Lower leg skin (tissue), 4 donors: ENCODE measurements around the gene TRAF3IP1. TPM values are rescaled to one million over a fixed set of nuclear protein-coding genes. Genes with fewer than 3 reads are reported as not detected.
"Not testable (repeated sequence)": the region's sequence is repeated elsewhere in the genome, so short reads cannot be mapped to it uniquely, and the experiment has no call there.

Source experiments
- DNase-seq, 2 donors: peaks; one replicate each; pipeline ENCODE4 v3.0.0-alpha.2; 2019; ENCODE audit warnings: low spot score in 2 of 2
- H3K4me3 ChIP-seq: fragments of 200-600 bp; sonication (generic); 2 replicates; pipeline ENCODE4 v1.5.1; 2017; ENCODE audit warnings: mild to moderate bottlenecking, low read depth; ENCODE audit not compliant: poor library complexity, severe bottlenecking
- CTCF ChIP-seq, 3 donors: fragments of 450-650 bp; IDR thresholded peaks; one replicate each; pipeline ENCODE4 v1.5.1; 2016; ENCODE audit warnings: antibody characterized with exemption in 3 of 3, mild to moderate bottlenecking in 3 of 3, moderate library complexity in 2 of 3
- POLR2A ChIP-seq, 2 donors: fragments of 450-650 bp; IDR thresholded peaks; one replicate each; pipeline ENCODE4 v1.6.1; 2016 to 2017; ENCODE audit warnings: antibody characterized with exemption in 2 of 2, mild to moderate bottlenecking in 1 of 2, moderate library complexity in 1 of 2
- WGBS, 2 donors: methylation state at CpG; one replicate each; pipeline ENCODE4 v1.1.5; 2018; 5-methylcytosine and 5-hydroxymethylcytosine counted together
- intact Hi-C: fragments of 100-400 bp; cut with DNase I; formaldehyde crosslinking; loops from one replicate; pipeline ENCODE4 v1.15.0; 2023; ENCODE audit warnings: low total_unique reads
- total RNA-seq, 4 donors: library from RNA; depleted of rRNA; stranded (reverse); fragments of >200 nt; gene quantifications; one replicate each; pipeline ENCODE4 v1.1.0, GENCODE V29; 2016

TRAF3IP1 gene
- total RNA-seq, 4 donors from 2014 or later = 4.3 to 8.7 (median 8.2) TPM

GRCh38 chr2:238321467-238321866, 1.1 kb downstream of the TRAF3IP1 start:
- no peak overlapping the region for H3K4me3 ChIP-seq
- 43 to 48% methylated on average over 9 of the region's 9 CpGs for WGBS, 2 donors
- DNase-seq = peak in 1 of 2 donors; percentile 70
- intact Hi-C loops = no loop called here
- TF ChIP-seq CTCF (IDR thresholded peaks at IDR 0.05) (no peak), POLR2A (IDR thresholded peaks at IDR 0.05) (no peak)

- intact Hi-C loops = no loop called here
- DNase-seq = peak in 1 of 2 donors; percentile 66
- H3K4me3 ChIP-seq = no peak overlapping the region
- 87 to 89% methylated on average over 10 of the region's 10 CpGs for WGBS, 2 donors
- TF ChIP-seq POLR2A (IDR thresholded peaks at IDR 0.05) = no peak
- TF ChIP-seq CTCF (IDR thresholded peaks at IDR 0.05) = no peak
These were observed 1.7 kb downstream of the TRAF3IP1 start for GRCh38 chr2:238322001-238322411.

GRCh38 chr2:238324248-238324647, 3.9 kb downstream of the TRAF3IP1 start:
- DNase-seq = peak in 1 of 2 donors; percentile 59
- 97% methylated on average over 7 of the region's 7 CpGs for WGBS, 2 donors
- H3K4me3 ChIP-seq, intact Hi-C loops: not testable (repeated sequence)

GRCh38 chr2:238325694-238326093, 5.4 kb downstream of the TRAF3IP1 start:
- DNase-seq = peak in 1 of 2 donors; percentile 34
- intact Hi-C loops = no loop called here
- H3K4me3 ChIP-seq = no peak overlapping the region
- no peak for TF ChIP-seq CTCF (IDR thresholded peaks at IDR 0.05)
- no peak for TF ChIP-seq POLR2A (IDR thresholded peaks at IDR 0.05)
- WGBS, 2 donors = 79 to 85% methylated on average over 9 of the region's 9 CpGs

- 88 to 90% methylated on average over 12 of the region's 12 CpGs for WGBS, 2 donors
- TF ChIP-seq CTCF (IDR thresholded peaks at IDR 0.05) = no peak
- no peak for TF ChIP-seq POLR2A (IDR thresholded peaks at IDR 0.05)
- no peak overlapping the region for H3K4me3 ChIP-seq
- DNase-seq = peak in 1 of 2 donors; percentile 81
- intact Hi-C loops = no loop called here
These were observed 6.6 kb downstream of the TRAF3IP1 start for GRCh38 chr2:238326801-238327365.

- TF ChIP-seq CTCF (IDR thresholded peaks at IDR 0.05) = no peak
- no peak for TF ChIP-seq POLR2A (IDR thresholded peaks at IDR 0.05)
- intact Hi-C loops = loop anchor here (1.0 kb wide), 1 partner anchor 76 kb away; no protein-coding TSS in a partner anchor
- no peak for DNase-seq
- WGBS, 2 donors = 99% methylated on average over 3 of the region's 3 CpGs
- no peak overlapping the region for H3K4me3 ChIP-seq
These were observed 7.4 kb downstream of the TRAF3IP1 start for GRCh38 chr2:238327751-238328150.
